RPMI8226 (cell line): ENCODE results near the gene MT1A.
A peak's percentile ranks its signal among the peaks of the same experiment; 100 is the strongest.

ENCODE experiments used
- DNase-seq: peaks from one replicate; pipeline ENCODE4 v3.0.0-alpha.2; 2015

The MT1A gene

DNA sequence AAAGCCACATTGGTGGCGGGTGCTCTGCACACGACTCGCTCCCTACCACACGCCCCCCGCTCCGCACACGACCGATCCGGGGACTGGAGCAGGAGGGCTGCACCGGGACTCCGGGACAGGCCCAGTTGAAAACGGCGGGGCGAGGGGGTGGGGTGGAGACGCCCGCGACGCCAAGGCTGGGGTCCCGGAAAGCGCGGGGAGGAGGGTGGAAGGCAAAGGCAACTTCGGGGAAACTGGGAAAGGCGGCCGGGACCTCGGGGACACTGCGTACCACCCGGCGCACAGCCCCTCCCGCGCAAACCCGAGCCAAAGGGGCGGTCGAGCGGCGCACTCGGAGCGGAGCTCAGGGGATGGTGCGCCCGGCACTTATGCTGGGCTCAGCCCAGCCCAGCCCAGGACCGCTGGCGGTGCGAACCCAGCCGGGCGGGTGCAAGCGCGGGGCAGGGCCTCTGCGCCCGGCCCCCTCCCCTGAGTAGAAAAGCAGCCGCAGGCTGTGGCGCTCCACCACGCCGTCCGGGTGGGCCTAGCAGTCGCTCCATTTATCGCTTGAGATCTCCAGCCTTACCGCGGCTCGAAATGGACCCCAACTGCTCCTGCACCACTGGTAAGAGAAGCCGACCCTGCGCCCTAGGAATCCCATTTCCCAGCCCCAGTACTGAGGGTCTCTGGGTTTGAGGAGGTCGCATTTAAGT is 6.2 kb upstream of the MT1A start, which contains the start of gene MT1M:
MT1M (plus strand) TSS at position 504 of the 692 bp plus-strand sequence; CDS start at position 577, 73 bp downstream.
- DNase-seq: peak; percentile 23

- DNase-seq: no peak
Measured at GRCh38 chr16:56632848-56633365, 5.6 kb upstream of the MT1A start.

DNA sequence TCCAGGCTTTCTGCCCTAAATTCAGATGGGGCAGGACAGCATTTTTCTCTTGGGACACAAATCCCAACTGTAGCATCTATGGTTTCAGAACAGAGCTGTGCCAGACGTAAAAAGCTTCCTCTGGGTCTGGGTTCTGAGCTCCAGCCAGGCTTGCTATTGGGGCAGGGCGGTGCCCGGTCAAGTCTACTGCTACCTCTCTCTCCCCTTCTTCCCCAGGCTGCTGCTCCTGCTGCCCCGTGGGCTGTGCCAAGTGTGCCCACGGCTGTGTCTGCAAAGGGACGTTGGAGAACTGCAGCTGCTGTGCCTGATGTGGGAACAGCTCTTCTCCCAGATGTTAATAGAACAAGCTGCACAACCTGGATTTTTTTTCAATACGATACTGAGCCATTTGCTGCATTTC is 4.9 kb upstream of the MT1A start:
- DNase-seq: no peak

GRCh38 chr16:56634715-56635440 is 3.6 kb upstream of the MT1A start:
- DNase-seq: no peak

GRCh38 chr16:56635441-56635967 is 3.0 kb upstream of the MT1A start:
- DNase-seq: peak; percentile 38

- peak; percentile 54 for DNase-seq
Measured at GRCh38 chr16:56636616-56637413, 1.7 kb upstream of the MT1A start.

DNA sequence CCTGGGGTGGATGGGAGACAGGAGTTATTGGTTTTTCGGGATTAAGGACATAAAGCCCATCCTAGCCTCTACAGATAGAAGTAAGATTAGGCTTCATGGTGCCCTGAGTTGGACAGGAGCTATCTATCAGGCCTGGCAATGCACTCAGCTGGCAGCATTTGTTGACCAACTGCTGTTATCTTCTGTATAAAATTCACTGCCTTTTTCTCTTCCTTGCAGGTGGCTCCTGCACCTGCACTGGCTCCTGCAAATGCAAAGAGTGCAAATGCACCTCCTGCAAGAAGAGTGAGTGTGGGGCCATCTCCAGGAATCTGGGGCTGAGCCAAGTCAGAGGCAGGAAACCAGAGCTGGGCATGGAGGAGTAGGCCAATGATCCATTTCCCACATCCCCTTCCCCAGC is 579 bp downstream of the MT1A start:
- peak; percentile 80 for DNase-seq

DNA sequence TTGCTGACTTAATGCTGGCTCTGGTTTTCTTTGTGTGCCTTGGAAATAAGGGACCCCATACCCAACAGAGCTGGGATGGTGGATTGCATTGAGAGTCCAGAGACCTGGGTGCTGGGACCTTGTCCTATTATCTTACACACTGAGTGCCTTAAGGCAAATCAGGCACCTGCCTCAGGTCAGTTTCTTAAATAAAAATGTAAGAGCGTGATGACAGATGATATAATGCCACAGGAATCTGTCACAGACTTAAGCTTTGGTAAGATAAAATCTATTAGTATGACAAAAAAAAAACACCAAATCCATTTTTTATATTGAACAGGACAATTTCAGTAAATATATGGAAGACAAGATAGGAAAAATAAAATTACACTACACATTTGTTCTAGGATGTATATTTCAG is 1.6 kb downstream of the MT1A start:
- DNase-seq: no peak

GRCh38 chr16:56641166-56641565 is 2.7 kb downstream of the MT1A start:
- no peak for DNase-seq

GRCh38 chr16:56643080-56643778 is 4.8 kb downstream of the MT1A start:
- DNase-seq: peak; percentile 93

DNA sequence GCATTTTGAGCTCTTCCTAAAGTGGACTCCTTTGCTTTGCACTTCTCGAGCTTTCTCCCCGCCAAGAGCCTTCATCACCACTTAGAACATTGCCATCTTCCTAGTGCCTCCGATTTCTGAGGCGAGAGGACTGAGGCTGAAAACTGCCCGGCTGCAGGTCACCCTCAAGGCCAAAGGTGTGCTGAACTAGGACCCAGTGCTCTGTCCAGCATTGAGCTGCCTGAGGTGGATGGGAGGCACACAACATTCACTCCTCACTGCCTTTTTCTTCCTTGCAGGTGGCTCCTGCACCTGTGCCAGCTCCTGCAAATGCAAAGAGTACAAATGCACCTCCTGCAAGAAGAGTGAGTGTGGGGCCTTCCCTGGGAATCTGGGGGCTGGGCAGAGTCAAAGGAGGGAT is 5.4 kb downstream of the MT1A start:
- no peak for DNase-seq

DNA sequence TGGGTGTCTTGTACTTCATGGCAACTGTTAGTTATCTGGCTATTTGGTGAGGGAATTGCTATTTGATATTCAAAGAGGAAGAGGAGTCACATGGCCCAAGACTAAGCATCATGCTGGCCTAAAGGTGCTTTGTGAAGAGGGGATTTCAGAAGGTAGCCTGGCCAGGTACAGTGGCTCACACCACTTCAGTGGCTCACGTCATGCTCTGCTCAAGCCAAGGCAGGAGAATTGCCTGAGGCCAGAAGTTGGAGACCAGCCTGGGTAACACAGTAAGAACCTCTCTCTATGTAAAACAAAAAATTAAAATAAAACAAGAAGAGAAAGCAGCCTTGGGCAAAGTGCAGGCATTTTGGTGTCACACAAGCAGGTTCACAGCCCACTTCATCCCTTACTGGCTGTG is 6.8 kb downstream of the MT1A start:
- no peak for DNase-seq

DNA sequence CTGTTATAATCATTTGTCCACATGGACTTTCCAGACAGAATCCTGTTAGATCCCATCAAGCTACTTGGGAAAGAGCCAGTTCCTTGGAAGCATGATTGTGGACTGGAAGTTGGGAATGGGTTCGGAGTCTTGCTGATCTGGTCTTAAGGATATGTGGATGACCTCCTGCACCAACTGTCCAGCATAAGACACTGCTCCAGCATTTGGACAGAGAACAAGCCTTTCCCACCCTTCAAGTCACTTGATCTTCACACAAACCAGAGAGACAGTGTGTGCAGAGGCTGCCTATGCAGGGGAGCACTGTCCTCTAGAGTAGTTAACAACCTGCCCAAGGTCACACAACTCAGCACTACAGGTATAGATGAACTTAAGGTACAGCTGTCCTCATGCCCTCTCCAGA is 7.4 kb downstream of the MT1A start:
- no peak for DNase-seq

- no peak for DNase-seq
Measured at GRCh38 chr16:56647641-56648431, 9.4 kb downstream of the MT1A start.

DNA sequence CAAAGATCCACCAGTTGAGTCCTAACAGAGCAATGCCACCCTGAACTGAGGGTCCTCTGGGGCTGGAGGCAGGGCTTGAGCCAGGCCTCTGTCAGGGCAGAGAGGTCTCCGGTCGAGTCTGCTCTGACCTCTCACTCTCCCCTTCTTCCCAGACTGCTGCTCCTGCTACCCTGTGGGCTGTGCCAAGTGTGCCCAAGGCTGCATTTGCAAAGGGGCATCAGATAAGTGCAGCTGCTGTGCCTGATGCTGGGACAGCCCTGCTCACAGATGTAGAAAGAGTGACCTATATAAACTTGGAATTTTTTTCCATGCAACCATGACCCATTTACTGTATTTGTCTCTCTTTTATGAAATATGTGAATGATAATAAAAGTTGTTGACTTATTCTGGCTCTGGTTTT is 10.8 kb downstream of the MT1A start:
- no peak for DNase-seq

- no peak for DNase-seq
Measured at GRCh38 chr16:56649820-56650219, 11.4 kb downstream of the MT1A start.

DNA sequence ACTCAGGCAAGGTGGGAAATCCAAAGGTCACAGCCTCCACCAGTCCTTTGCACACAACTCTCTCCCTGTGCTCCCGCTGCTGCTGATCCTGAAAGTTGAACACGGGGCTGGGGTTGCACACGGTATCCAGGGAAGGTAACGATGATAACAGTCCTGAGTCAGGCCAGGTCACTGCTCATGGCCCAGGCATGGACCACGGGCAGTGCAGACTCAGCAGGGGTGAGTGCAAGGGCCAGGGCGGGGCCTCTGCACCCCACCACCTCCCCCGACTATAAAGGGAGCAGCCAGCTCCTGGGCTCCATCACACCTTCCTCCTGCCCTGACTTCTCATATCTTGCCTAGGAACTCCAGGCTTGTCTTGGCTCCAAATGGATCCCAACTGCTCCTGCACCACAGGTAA is 13.1 kb downstream of the MT1A start, which contains the start of gene MT1B:
MT1B (plus strand) TSS at position 301 of the 400 bp plus-strand sequence; CDS start at position 369, 68 bp downstream.
- no peak for DNase-seq

DNA sequence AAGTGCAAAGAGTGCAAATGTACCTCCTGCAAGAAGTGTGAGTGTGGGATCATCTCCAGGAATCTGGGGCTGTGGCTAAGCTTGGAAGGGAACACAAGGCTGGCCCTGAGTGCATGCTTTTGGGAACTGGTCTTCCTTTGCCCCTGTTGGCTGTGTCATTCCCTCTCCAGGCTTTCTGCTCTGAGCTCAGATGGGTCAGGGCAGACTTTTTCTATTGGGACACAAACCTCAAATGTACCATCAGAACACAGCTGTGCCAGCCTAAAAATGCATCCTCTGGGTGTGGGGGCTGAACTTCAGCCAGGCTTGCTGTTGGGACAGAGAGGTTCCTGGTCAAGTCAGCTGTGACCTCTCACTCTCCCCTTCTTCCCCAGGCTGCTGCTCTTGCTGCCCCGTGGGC is 14.1 kb downstream of the MT1A start:
- DNase-seq: no peak

GRCh38 chr16:56653218-56653617 is 14.8 kb downstream of the MT1A start:
- DNase-seq: no peak

GRCh38 chr16:56657555-56658326 is 19.3 kb downstream of the MT1A start, which contains the start of gene MT1F:
Gene MT1F (plus strand): TSS chr16:56657959. CDS start chr16:56658059, 100 bp downstream.
- peak; percentile 75 for DNase-seq
